Subcutaneous abdominal adipose tissue (tissue), 5 donors: ENCODE results near the gene ATP5F1A.

Source experiments
- H3K27ac ChIP-seq: one replicate; pipeline ENCODE4 v1.7.0; 2013; ENCODE audit warnings: low read depth, mild to moderate bottlenecking, inconsistent platforms, low read length, moderate library complexity
- H3K27me3 ChIP-seq, 5 donors: one replicate each; pipeline ENCODE4 v1.7.0; 2013; ENCODE audit warnings: low read length in 5 of 5, inconsistent platforms in 1 of 5; ENCODE audit not compliant: control insufficient read depth in 5 of 5, insufficient read depth in 4 of 5
- H3K36me3 ChIP-seq, 5 donors: one replicate each; pipeline ENCODE4 v1.7.0; 2013; ENCODE audit warnings: low read length in 5 of 5; ENCODE audit not compliant: control insufficient read depth in 5 of 5, insufficient read depth in 5 of 5
- H3K4me1 ChIP-seq, 5 donors: one replicate each; pipeline ENCODE4 v1.7.0; 2013; ENCODE audit warnings: low read length in 5 of 5, mild to moderate bottlenecking in 3 of 5, moderate library complexity in 1 of 5; ENCODE audit not compliant: control insufficient read depth in 5 of 5, insufficient read depth in 5 of 5
- H3K4me3 ChIP-seq, 5 donors: one replicate each; pipeline ENCODE4 v1.7.0; 2013; ENCODE audit warnings: low read length in 5 of 5, low read depth in 1 of 5
- H3K9ac ChIP-seq, 5 donors: one replicate each; pipeline ENCODE4 v1.7.0; 2013; ENCODE audit warnings: low read length in 5 of 5, mild to moderate bottlenecking in 4 of 5, moderate library complexity in 3 of 5
- H3K9me3 ChIP-seq, 5 donors: one replicate each; pipeline ENCODE4 v1.7.0; 2013; ENCODE audit warnings: low read length in 5 of 5; ENCODE audit not compliant: control insufficient read depth in 5 of 5
- donor health status: healthy.
- donor health status: healthy.
- donor health status: healthy.
- donor health status: healthy.
- donor health status: healthy.

ATP5F1A gene

DNA sequence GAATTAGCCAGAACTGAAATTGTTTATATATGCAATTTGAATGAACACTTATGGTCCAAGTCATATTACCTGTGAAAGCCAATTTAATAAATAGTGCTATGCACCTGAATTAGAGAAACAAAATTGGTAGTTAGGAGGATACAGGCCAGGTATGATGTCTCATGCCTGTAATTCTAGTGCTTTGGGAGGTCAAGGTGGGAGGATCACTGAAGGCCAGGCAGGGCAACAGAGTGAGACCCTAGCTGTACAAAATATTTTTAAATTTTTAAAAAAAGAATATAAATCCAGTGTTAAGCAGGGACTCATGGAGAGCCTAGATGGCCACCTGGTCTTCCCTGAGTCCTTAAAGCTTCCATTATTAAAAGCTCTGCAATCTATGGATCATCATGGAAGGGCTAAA, 18.8 kb downstream of the ATP5F1A start:
- Histone ChIP-seq H3K9me3 (no peaks in the 10 kb centered on the region), H3K27ac (no peak overlapping the region), H3K4me3 (no peak overlapping the region), H3K36me3 (peaks cover 16 to 58% (median 38%) of the 10 kb centered on the region in 5 donors), H3K9ac (no peak overlapping the region), H3K4me1 (no peaks in the 10 kb centered on the region), H3K27me3 (no peaks in the 10 kb centered on the region)

DNA sequence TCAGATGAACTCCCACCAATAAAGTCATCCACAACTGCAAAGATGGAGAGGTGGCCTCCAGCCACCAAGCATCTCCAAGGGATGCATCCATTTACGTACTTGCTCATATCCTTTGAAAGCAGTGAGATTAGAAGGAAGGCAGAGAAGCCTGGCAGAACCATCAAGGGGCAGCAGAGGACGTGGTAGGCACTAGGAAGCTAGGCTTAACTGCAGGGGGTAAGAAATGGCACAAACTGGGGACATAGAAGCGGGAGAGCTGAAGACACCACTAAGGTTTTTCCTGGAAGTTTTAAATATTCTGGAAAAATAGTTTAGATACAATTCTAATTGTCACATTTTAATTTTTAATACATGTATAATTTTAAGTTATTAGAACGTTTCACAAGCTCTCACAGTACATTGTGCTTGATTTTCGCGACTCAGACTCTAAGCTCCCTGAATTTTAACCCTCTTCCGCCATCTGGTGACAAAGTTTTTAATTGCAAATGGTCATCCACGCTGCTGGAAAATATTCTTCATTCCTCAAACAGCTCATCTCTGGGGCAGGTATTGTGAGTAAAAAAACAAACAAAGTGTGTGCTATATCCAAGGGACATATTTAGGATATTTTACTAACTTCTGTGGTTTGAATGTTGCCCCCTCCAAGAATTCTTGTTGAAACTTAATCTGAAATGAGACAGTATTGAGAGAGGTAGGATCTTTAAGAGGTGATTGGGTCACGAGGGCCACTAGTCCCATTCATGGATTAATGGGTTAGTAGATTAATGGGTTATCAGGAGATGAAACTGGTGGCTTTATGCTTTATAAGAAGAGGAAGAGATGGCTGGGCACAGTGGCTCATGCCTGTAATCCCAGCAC, 24.4 kb downstream of the ATP5F1A start:
- H3K9ac ChIP-seq = no peak overlapping the region
- H3K4me3 ChIP-seq = no peak overlapping the region
- peaks cover 0 to 10% (median 4%) of the 10 kb centered on the region in 5 donors for H3K36me3 ChIP-seq
- H3K4me1 ChIP-seq = peaks cover 0 to 33% (median 26%) of the 10 kb centered on the region in 5 donors
- no peaks in the 10 kb centered on the region for H3K9me3 ChIP-seq
- no peak overlapping the region for H3K27ac ChIP-seq
- H3K27me3 ChIP-seq = no peaks in the 10 kb centered on the region

DNA sequence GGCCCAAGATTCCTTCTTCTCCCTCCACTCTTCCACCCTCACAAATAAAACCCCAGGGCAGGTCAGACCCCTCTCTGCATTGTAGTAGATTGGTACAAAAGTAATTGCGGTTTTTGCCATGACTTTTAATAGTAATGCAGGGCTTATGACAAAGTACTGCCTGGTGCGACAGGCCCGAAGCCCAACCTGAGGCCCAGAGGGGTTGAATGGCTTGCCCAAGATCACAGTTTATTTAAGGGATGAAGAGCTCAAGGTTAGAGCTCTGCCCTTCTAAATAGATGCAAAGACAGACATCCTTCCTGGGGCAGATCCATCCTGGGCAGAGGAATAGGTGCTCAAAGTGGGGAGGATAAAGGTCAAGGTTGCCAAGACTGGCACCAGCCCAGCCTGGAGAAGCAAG, 25.1 kb downstream of the ATP5F1A start:
- no peaks in the 10 kb centered on the region for H3K9me3 ChIP-seq
- H3K27me3 ChIP-seq = no peaks in the 10 kb centered on the region
- peaks cover 0 to 8% (median 4%) of the 10 kb centered on the region in 5 donors for H3K36me3 ChIP-seq
- peaks cover 0 to 34% (median 30%) of the 10 kb centered on the region in 5 donors for H3K4me1 ChIP-seq
- H3K9ac ChIP-seq = no peak overlapping the region
- H3K27ac ChIP-seq = no peak overlapping the region
- H3K4me3 ChIP-seq = peak overlapping the region in 1 of 5 donors; percentile 66

DNA sequence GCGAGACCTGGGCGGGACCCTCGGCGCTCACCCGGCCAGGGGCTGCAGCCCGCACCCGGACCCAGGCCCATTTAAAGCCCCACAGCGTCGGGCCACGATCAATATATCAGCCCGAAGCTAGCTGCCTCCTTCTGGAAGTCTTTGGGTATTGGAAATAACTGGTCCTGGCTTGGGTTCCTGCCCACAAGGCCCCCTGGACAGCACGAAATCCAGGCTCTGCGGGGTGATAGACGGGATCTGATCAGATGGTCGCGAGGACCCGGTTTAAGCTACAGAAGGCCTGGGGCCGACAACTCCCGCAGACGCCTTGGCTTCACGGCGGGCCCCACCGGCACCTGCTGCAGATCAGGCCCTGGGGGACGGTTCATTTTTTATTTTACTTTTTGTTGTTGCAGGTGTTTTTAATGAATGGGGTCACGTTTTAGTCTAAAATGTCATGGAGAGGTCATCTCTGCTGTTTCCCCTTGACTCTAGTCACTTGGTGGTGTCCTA, 25.7 kb downstream of the ATP5F1A start:
- no peak overlapping the region for H3K27ac ChIP-seq
- H3K4me1 ChIP-seq = peaks cover 0 to 34% (median 30%) of the 10 kb centered on the region in 5 donors
- no peaks in the 10 kb centered on the region for H3K27me3 ChIP-seq
- peak overlapping the region in 4 of 5 donors; percentile 61 to 89 (median 76) for H3K9ac ChIP-seq
- no peaks in the 10 kb centered on the region for H3K9me3 ChIP-seq
- peak overlapping the region; percentile 48 to 82 (median 69) for H3K4me3 ChIP-seq
- peaks cover 0 to 3% (median 0%) of the 10 kb centered on the region in 5 donors for H3K36me3 ChIP-seq

DNA sequence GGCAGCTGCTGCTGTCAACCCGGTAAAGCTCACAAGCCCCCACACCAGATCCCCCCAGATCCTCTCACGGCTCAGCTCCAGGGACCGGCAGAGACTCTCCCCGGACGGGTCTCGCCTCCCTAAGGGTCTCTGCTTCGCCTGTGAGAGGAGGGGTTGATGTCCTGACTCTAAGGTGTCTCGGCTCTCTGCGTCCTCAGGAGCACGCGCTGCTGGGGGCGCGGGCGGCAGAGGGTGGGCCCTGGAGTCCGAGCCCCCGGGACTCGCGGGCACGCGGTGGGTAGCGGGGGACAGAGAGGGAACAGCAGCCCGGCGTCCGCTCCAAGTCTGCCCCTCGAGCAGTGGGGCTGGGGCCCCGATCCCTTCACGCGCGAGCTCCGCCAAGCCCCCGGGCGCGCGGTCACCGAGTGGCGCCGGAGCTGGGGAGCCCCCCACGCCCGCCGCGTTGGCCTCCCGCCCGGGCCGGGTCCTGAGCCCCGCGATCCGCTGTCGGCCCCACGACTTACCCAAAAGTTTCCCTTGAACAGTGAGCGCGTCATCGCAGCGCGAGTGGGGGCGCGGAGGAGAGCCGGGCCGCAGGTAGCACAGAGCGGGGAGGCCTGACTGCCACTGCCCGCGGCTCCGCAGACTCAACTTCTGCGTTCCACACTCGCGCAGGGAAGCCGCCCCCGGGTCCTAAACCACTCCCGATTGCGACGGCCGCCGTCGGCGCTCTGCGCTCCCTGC, 26.3 kb downstream of the ATP5F1A start, which contains the start of gene PSTPIP2:
Gene PSTPIP2, minus strand, starts transcription at position 608 of the 723 bp plus-strand sequence. Its CDS starts 72 bp downstream, at position 536.
- Histone ChIP-seq H3K9me3 (no peaks in the 10 kb centered on the region), H3K27me3 (no peaks in the 10 kb centered on the region), H3K4me3 (peak within 1 kb of the TSS; percentile 59 to 82 (median 69)), H3K9ac (peak within 1 kb of the TSS; percentile 63 to 89 (median 78)), H3K4me1 (peaks cover 0 to 34% (median 30%) of the 10 kb centered on the region in 5 donors), H3K27ac (no peak within 1 kb of the TSS), H3K36me3 (no peaks in the 10 kb centered on the region)

DNA sequence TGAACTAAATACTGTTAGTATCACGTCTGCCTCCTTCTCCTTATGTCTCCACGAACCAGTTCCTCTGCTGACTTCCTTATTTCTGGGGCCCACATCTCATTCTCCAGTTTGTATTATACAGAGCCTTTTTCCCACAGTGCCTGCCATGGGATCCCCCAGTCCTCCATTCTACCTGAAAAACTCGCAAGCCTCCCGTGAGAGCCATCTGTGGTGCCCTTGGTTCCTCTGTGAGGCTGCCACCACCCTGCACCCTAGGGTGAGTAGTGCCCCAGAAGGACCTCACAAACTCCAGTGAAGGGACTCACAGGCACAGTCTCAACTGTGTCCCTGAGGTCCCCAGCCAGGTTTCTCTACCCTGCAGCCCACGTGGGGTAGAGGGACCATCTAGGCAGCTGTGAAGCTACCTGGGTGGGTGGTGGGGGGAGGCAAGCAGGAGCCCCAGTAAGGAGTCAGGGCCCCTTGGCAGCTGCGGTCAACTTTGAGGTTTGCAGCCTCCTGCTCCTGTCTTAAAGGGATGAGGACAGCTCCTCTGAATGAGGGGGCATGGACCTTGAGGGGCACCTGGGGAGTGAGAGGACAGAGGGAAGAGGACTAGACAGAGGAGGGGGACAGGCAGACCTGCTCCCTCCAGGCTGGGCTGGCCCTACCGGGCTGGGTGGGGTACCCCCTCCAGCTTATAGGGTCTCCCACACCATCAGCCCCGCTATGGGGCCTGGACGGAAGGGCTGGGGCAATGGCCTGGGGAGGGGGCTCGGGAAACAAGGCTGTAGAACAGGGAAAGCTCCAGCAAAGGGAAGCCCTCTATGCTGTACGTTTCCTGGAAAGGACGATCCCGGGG, 27.1 kb downstream of the ATP5F1A start:
- peak overlapping the region; percentile 59 to 82 (median 69) for H3K4me3 ChIP-seq
- H3K27ac ChIP-seq = no peak overlapping the region
- peaks cover 0 to 34% (median 30%) of the 10 kb centered on the region in 5 donors for H3K4me1 ChIP-seq
- H3K9me3 ChIP-seq = no peaks in the 10 kb centered on the region
- H3K9ac ChIP-seq = peak overlapping the region; percentile 63 to 89 (median 78)
- no peaks in the 10 kb centered on the region for H3K27me3 ChIP-seq
- H3K36me3 ChIP-seq = no peaks in the 10 kb centered on the region

DNA sequence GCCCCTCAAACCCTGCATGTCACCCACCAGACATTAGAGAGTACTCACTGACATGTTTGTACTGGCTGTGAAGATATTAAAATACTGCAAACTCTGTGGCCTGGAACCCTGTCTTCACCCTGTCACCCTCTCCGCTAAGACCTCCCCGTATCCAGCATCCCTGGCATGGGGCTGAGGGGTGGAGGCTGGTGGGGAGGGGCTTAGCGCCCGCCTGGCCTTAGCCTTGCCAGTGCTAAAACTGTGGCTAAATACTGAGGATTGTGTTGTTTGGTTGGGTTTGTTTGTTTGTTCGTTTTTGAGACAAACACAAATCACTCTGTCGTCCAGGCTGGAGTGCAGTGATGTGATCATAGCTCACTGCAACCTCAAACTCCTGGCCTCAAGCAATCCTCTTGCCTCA, 27.9 kb downstream of the ATP5F1A start:
- H3K9ac ChIP-seq = no peak overlapping the region
- H3K27me3 ChIP-seq = no peaks in the 10 kb centered on the region
- H3K9me3 ChIP-seq = no peaks in the 10 kb centered on the region
- H3K27ac ChIP-seq = no peak overlapping the region
- no peak overlapping the region for H3K4me3 ChIP-seq
- no peaks in the 10 kb centered on the region for H3K36me3 ChIP-seq
- H3K4me1 ChIP-seq = peaks cover 0 to 34% (median 30%) of the 10 kb centered on the region in 5 donors

DNA sequence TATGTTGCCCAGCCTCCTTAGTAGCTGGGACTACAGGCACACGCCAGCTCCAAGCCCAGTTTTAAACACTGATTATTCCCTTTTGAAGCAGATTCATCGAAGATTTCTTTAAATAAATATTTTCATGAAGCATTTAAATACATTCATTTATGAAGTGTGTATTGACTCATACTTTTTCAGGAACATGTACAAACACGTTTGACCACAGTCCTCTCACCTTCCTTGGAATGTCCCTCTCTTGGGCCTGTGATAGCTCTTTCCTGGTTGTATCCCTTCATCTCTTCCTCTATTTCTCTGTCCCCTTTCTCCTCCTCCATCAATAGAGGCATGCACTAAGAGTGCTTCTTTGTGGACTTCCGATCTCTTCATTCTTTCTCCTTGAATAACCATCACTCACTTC, 28.6 kb downstream of the ATP5F1A start:
- Histone ChIP-seq H3K4me3 (no peak overlapping the region), H3K4me1 (peaks cover 0 to 34% (median 30%) of the 10 kb centered on the region in 5 donors), H3K36me3 (no peaks in the 10 kb centered on the region), H3K27ac (no peak overlapping the region), H3K27me3 (no peaks in the 10 kb centered on the region), H3K9me3 (no peaks in the 10 kb centered on the region), H3K9ac (no peak overlapping the region)

DNA sequence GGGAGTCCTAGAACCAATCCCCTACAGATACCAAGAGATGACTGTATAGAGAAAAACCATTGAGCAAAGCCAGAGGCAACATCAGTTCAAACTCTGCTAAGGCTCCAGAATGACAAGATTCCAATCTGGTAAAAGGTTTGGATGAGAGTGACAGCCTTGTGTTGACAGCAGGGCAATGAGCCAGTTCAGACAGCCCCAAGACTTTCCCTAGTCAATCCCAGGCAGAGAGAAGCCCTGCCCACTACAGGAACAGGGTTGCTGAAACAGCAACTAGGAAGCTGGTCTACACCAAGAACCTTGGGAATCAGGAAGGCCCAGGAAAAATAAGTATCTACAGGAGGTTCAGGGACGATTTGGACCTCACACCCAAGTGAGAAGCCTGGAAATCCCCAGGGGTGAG, 29.3 kb downstream of the ATP5F1A start:
- H3K27ac ChIP-seq = no peak overlapping the region

More for the DNA sequence above, 29.3 kb downstream of the ATP5F1A start:
- peaks cover 0 to 34% (median 30%) of the 10 kb centered on the region in 5 donors for H3K4me1 ChIP-seq
- no peak overlapping the region for H3K9ac ChIP-seq
- no peaks in the 10 kb centered on the region for H3K9me3 ChIP-seq
- no peak overlapping the region for H3K4me3 ChIP-seq
- H3K36me3 ChIP-seq = no peaks in the 10 kb centered on the region
- H3K27me3 ChIP-seq = no peaks in the 10 kb centered on the region
